ENCODE measurements around the gene ABCF1.
"Not testable (repeated sequence)": the region's sequence is repeated elsewhere in the genome, so short reads cannot be mapped to it uniquely, and the experiment has no call there.

GRCh38 chr6:30521952-30522351 is 49.3 kb upstream of the ABCF1 start:
- not testable (repeated sequence) for TF ChIP-seq CTCF (conservative IDR thresholded peaks at IDR 0.05 in 1 of 2, IDR thresholded peaks at IDR 0.05 in 1 of 2; ENCODE audit: extremely low read depth in 1 of 2, insufficient read depth in 1 of 2, low read depth in 1 of 2, low read length in 2 of 2); EZH2 (IDR thresholded peaks at IDR 0.05; ENCODE audit: borderline replicate concordance, low read length)
